Colonic mucosa (tissue), 4 donors: ENCODE measurements around the gene ELOA. TPM values are rescaled to one million over a fixed set of nuclear protein-coding genes. Genes with fewer than 3 reads are reported as not detected.
"Not testable (repeated sequence)": the region's sequence is repeated elsewhere in the genome, so short reads cannot be mapped to it uniquely, and the experiment has no call there.

ENCODE experiments used
- DNase-seq: peaks from one replicate; pipeline ENCODE4 v3.0.0-alpha.2; 2020
- H3K27ac ChIP-seq: fragments of 200-600 bp; one replicate; pipeline ENCODE4 v1.8.0; 2021
- H3K27me3 ChIP-seq: fragments of 200-600 bp; one replicate; pipeline ENCODE4 v1.8.0; 2021
- H3K36me3 ChIP-seq: fragments of 200-600 bp; one replicate; pipeline ENCODE4 v1.8.0; 2021
- H3K4me1 ChIP-seq: fragments of 200-600 bp; one replicate; pipeline ENCODE4 v1.8.0; 2021; ENCODE audit warnings: mild to moderate bottlenecking
- H3K4me3 ChIP-seq: fragments of 200-600 bp; one replicate; pipeline ENCODE4 v1.8.0; 2021
- H3K9ac ChIP-seq, 2 donors: one replicate each; pipeline ENCODE4 v1.7.0; 2013; ENCODE audit warnings: control low read depth in 2 of 2, low read depth in 2 of 2, low read length in 2 of 2
- H3K9me3 ChIP-seq: fragments of 200-600 bp; one replicate; pipeline ENCODE4 v1.8.0; 2021
- CTCF ChIP-seq: fragments of 200-600 bp; IDR thresholded peaks from one replicate; pipeline ENCODE4 v1.8.0; 2022; ENCODE audit warnings: antibody characterized with exemption, mild to moderate bottlenecking
- intact Hi-C: fragments of 100-400 bp; cut with DNase I; formaldehyde crosslinking; loops from one replicate; pipeline ENCODE4 v1.14.1; 2022
- total RNA-seq, 2 donors: library from RNA; stranded (reverse); fragmentation: NEBNext Ultra II Directional in 1 of 2; extraction: Animal tissue kit (Norgen Biotek cat#: 25700) in 1 of 2; gene quantifications; one replicate each; pipeline ENCODE4 v1.2.1, GENCODE V29; 2021
- donor health status: healthy.
- donor health status: DM: no; HTN: no; CAD: no.
- donor health status: DM: no; HTN: no; CAD: no.

Gene ELOA
- total RNA-seq, 2 donors from 2014 or later = 32.6 to 33.0 TPM

DNA sequence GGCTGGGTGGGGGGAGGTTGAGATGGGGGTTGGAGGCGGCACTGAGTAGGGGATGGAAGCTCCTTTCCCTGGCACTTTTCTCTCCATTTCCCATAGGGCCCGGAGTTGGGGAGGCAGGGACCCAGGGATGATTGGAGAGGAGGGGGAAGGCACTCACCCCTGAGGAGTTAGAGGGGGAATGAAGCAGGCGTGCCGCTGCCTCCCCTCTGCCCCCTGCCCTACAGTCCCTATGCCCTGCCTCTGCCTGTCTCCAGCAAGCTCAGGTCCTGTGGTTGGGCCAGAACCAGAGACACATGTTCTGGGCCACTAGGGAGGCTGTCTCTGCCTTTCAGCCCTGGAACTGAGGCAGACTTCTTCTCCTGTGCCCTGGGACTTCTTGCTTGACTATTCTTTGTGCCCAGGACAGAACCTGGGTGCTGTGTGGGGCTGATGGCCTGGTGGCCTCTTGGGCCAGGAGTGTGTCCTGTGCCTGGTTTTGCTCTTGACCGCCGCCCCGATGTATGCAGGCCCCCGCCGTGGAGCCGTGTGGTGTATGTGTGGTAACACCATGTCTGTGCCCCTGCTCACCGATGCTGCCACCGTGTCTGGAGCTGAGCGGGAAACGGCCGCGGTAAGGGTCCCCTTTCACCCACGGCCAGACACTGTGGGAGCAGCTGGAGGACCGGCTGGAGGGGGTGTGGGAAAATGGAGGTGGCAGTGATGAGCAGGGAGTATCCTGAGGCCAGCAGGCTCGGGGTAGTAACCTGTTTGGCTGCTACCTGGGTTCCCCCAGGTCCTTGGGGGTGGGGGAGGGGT lies 49.1 kb downstream of the ELOA start:
- no peaks in the 10 kb centered on the region for H3K27me3 ChIP-seq
- intact Hi-C loops = no loop called here
- peaks cover 4% of the 10 kb centered on the region for H3K36me3 ChIP-seq
- peaks cover 11% of the 10 kb centered on the region for H3K4me1 ChIP-seq
- TF ChIP-seq CTCF = no peak
- H3K9ac ChIP-seq = peak overlapping the region; percentile 91 to 95
- H3K4me3 ChIP-seq = peak overlapping the region; percentile 84
- H3K27ac ChIP-seq = no peak overlapping the region
- no peak for DNase-seq
- no peaks in the 10 kb centered on the region for H3K9me3 ChIP-seq

GRCh38 chr1:23793018-23793781 lies 49.9 kb downstream of the ELOA start:
- DNase-seq = peak; percentile 85
- H3K4me3 ChIP-seq = no peak overlapping the region
- H3K36me3 ChIP-seq = peaks cover 4% of the 10 kb centered on the region
- H3K27ac ChIP-seq = no peak overlapping the region
- no peak for TF ChIP-seq CTCF
- intact Hi-C loops = no loop called here
- H3K9ac ChIP-seq = peak overlapping the region in 1 of 2 donors; percentile 19
- H3K4me1 ChIP-seq = peaks cover 11% of the 10 kb centered on the region
- no peaks in the 10 kb centered on the region for H3K9me3 ChIP-seq
- H3K27me3 ChIP-seq = no peaks in the 10 kb centered on the region

DNA sequence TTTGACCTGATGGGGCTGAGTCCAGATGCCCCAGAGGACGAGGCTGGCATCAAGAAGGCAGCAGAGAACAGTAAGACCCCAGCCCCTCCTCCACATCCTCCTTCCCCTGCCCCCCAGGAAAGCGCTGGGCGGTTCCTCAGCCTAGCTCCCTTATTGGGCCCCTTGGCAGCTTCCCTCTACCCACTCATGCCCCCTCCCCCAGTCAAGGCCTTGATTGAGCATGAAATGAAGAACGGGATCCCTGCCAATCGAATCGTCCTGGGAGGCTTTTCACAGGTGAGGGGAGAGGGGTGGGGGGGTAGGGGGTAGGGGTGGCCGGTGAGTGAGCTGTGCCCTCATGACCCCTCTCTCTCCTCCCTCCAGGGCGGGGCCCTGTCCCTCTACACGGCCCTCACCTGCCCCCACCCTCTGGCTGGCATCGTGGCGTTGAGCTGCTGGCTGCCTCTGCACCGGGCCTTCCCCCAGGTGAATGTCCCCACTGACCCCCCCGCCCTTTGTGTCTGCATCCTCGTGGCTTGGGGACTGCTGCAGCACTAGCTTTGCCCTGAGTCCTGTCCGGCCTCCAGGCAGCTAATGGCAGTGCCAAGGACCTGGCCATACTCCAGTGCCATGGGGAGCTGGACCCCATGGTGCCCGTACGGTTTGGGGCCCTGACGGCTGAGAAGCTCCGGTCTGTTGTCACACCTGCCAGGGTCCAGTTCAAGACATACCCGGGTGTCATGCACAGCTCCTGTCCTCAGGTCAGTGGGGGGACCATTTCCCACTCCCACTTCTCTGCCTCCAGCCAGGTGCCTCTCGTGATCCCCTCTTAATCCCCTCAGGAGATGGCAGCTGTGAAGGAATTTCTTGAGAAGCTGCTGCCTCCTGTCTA lies 50.8 kb downstream of the ELOA start:
- no peak overlapping the region for H3K27ac ChIP-seq
- DNase-seq = no peak
- peaks cover 4% of the 10 kb centered on the region for H3K36me3 ChIP-seq
- H3K4me3 ChIP-seq = no peak overlapping the region
- H3K27me3 ChIP-seq = no peaks in the 10 kb centered on the region
- H3K4me1 ChIP-seq = peaks cover 11% of the 10 kb centered on the region
- intact Hi-C loops = no loop called here
- H3K9me3 ChIP-seq = no peaks in the 10 kb centered on the region
- H3K9ac ChIP-seq = peak overlapping the region in 1 of 2 donors; percentile 19
- TF ChIP-seq CTCF = no peak

- H3K27me3 ChIP-seq, H3K36me3 ChIP-seq, H3K9me3 ChIP-seq, H3K9ac ChIP-seq, H3K4me3 ChIP-seq, intact Hi-C loops, DNase-seq, H3K27ac ChIP-seq: not testable (repeated sequence)
- peaks cover 11% of the 10 kb centered on the region for H3K4me1 ChIP-seq
Observed at GRCh38 chr1:23794732-23795182, 51.5 kb downstream of the ELOA start.

GRCh38 chr1:23795676-23796465 lies 52.6 kb downstream of the ELOA start:
- Histone ChIP-seq H3K27me3 (no peaks in the 10 kb centered on the region), H3K9ac (peak overlapping the region in 1 of 2 donors; percentile 26), H3K36me3 (peaks cover 4% of the 10 kb centered on the region), H3K4me1 (peaks cover 5% of the 10 kb centered on the region), H3K4me3 (no peak overlapping the region), H3K27ac (no peak overlapping the region), H3K9me3 (no peaks in the 10 kb centered on the region)
- TF ChIP-seq CTCF = no peak
- no peak for DNase-seq
- intact Hi-C loops = no loop called here
